Keratinocyte (primary cell): ENCODE measurements around the gene TSHZ2. TPM values are rescaled to one million over a fixed set of nuclear protein-coding genes. Genes with fewer than 3 reads are reported as not detected.

ENCODE experiments used
- DNase-seq: peaks from one replicate; pipeline ENCODE4 v3.0.0-alpha.2; 2011; ENCODE audit warnings: low read depth, missing footprints, low spot score
- FAIRE-seq: peaks from 2 replicates; lab custom pipeline; 2011; peaks lifted over from hg19 to GRCh38; lab: Jason Lieb, UNC
- H2AFZ ChIP-seq: 2 replicates; pipeline ENCODE4 v1.6.0; 2012; ENCODE audit warnings: low read length, control low read depth, inconsistent platforms; ENCODE audit not compliant: control insufficient read depth
- H3K27ac ChIP-seq: 2 replicates; pipeline ENCODE4 v1.5.1; 2011; ENCODE audit warnings: low read length; ENCODE audit not compliant: control insufficient read depth, insufficient read depth
- H3K27me3 ChIP-seq: 3 replicates; pipeline ENCODE4 v1.6.0; 2011; ENCODE audit warnings: low read length; ENCODE audit not compliant: control insufficient read depth, insufficient read depth; ENCODE audit errors: extremely low read depth
- H3K36me3 ChIP-seq, 2 experiments: 2 replicates in 1 of 2; 3 replicates in 1 of 2; pipeline ENCODE4 v1.5.1; 2011; ENCODE audit warnings: low read length in 2 of 2, mild to moderate bottlenecking in 1 of 2; ENCODE audit not compliant: control insufficient read depth in 2 of 2, insufficient read depth in 2 of 2; ENCODE audit errors: extremely low read depth in 1 of 2
- H3K4me1 ChIP-seq: 3 replicates; pipeline ENCODE4 v1.5.1; 2011; ENCODE audit warnings: low read length; ENCODE audit not compliant: control insufficient read depth, insufficient read depth; ENCODE audit errors: extremely low read depth
- H3K4me2 ChIP-seq: 3 replicates; pipeline ENCODE4 v1.6.0; 2011; ENCODE audit warnings: low read depth, low read length; ENCODE audit not compliant: control insufficient read depth, insufficient read depth; ENCODE audit errors: extremely low read depth
- H3K4me3 ChIP-seq, 3 experiments: fragments of 200-600 bp in 1 of 3; sonication (generic) in 1 of 3; 2 replicates in 2 of 3; 3 replicates in 1 of 3; pipeline ENCODE4 v1.5.1; 2011 to 2016; ENCODE audit warnings: low read length in 3 of 3, mild to moderate bottlenecking in 3 of 3, control low read depth in 2 of 3, inconsistent platforms in 1 of 3, low read depth in 1 of 3, mixed read lengths in 1 of 3, mixed run types in 1 of 3, moderate library complexity in 1 of 3; ENCODE audit not compliant: control insufficient read depth in 2 of 3, insufficient read depth in 2 of 3; ENCODE audit errors: extremely low read depth in 1 of 3
- H3K79me2 ChIP-seq: 2 replicates; pipeline ENCODE4 v1.6.0; 2012; ENCODE audit warnings: low read length; ENCODE audit not compliant: control insufficient read depth, insufficient read depth
- H3K9ac ChIP-seq: 3 replicates; pipeline ENCODE4 v1.6.0; 2011; ENCODE audit warnings: low read length; ENCODE audit not compliant: control insufficient read depth, insufficient read depth; ENCODE audit errors: extremely low read depth
- H3K9me1 ChIP-seq: 3 replicates; pipeline ENCODE4 v1.6.0; 2011; ENCODE audit warnings: low read length; ENCODE audit not compliant: control insufficient read depth, insufficient read depth; ENCODE audit errors: extremely low read depth
- H3K9me3 ChIP-seq: 2 replicates; pipeline ENCODE4 v1.5.1; 2012; ENCODE audit warnings: low read depth, low read length; ENCODE audit not compliant: control insufficient read depth
- H4K20me1 ChIP-seq: 3 replicates; pipeline ENCODE4 v1.6.0; 2011; ENCODE audit warnings: low read length; ENCODE audit not compliant: control insufficient read depth, insufficient read depth; ENCODE audit errors: extremely low read depth
- EZH2 ChIP-seq: IDR thresholded peaks from one replicate; pipeline ENCODE4 v1.6.1; 2012; ENCODE audit warnings: inconsistent platforms, mild to moderate bottlenecking, low read length, moderate library complexity
- dilution Hi-C: fragments of 300-500 bp; cut with MboI; formaldehyde crosslinking; loops from one replicate; pipeline ENCODE4 v1.7.0; 2020; ENCODE audit warnings: low sequenced_read_pairs; ENCODE audit not compliant: extremely low pct_ligation_motif_present
- polyA plus RNA-seq, 5 experiments: library from polyadenylated mRNA; depleted of rRNA in 3 of 5; stranded (reverse) in 3 of 5; stranded (forward) in 1 of 5; unstranded in 1 of 5; fragments of >200 nt; gene quantifications; 1 replicate in 1 of 5; 2 replicates in 3 of 5; 3 replicates in 1 of 5; pipeline versions ENCODE4 v1.2.1 to v1.2.3, GENCODE V29; 2011 to 2012; ENCODE audit warnings: missing spikeins in 2 of 5, low read depth in 1 of 5, low replicate concordance in 1 of 5
- TF ChIP-seq, protein P1 (sequence below), 3 experiments: IDR thresholded peaks in 1 of 3; conservative IDR thresholded peaks in 1 of 3; optimal IDR thresholded peaks in 1 of 3; 2 replicates in 2 of 3; 3 replicates in 1 of 3; pipeline versions ENCODE3 to v1.5.1; 2011; ENCODE audit warnings: low read length in 3 of 3, mild to moderate bottlenecking in 3 of 3, moderate library complexity in 2 of 3, control low read depth in 1 of 3, inconsistent platforms in 1 of 3; ENCODE audit not compliant: insufficient read depth in 2 of 3; ENCODE audit errors: extremely low read depth in 1 of 3

Gene TSHZ2
- polyA plus RNA-seq, 1 donor (not counting 4 experiments of a cell fraction or from before 2014, with no cell fraction given): 1.1 TPM

DNA sequence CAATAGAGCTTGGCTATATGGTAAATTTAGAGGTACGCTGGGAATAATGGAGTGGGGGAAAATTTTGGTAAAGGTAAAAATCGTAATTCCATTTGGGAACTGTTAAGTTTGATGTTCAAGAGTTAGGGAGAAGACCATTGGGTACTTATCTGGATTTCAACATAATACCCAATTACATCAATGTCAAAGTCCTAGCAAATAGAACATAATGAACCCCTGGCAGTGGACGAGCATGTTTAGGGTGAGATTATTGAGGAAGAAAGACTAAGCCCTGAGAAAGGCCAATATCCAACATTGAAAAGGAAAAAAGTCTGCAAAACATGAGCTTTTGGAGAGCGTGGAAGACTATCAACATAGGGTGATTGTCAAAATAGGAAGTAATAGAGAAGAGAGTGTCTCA is 106.6 kb downstream of the TSHZ2 start:
- Histone ChIP-seq H2AFZ (no peak overlapping the region), H3K27me3 (no peaks in the 10 kb centered on the region), H3K4me1 (peaks cover 22% of the 10 kb centered on the region), H3K9ac (no peak overlapping the region), H3K9me1 (no peaks in the 10 kb centered on the region), H3K36me3 (no peaks in the 10 kb centered on the region), H4K20me1 (no peaks in the 10 kb centered on the region), H3K4me3 (no peak overlapping the region), H3K27ac (no peak overlapping the region), H3K9me3 (no peaks in the 10 kb centered on the region), H3K4me2 (no peak overlapping the region), H3K79me2 (no peaks in the 10 kb centered on the region)
- DNase-seq (no peak), FAIRE-seq (no peak)
- no peak for TF ChIP-seq EZH2
- TF ChIP-seq, protein P1, sequence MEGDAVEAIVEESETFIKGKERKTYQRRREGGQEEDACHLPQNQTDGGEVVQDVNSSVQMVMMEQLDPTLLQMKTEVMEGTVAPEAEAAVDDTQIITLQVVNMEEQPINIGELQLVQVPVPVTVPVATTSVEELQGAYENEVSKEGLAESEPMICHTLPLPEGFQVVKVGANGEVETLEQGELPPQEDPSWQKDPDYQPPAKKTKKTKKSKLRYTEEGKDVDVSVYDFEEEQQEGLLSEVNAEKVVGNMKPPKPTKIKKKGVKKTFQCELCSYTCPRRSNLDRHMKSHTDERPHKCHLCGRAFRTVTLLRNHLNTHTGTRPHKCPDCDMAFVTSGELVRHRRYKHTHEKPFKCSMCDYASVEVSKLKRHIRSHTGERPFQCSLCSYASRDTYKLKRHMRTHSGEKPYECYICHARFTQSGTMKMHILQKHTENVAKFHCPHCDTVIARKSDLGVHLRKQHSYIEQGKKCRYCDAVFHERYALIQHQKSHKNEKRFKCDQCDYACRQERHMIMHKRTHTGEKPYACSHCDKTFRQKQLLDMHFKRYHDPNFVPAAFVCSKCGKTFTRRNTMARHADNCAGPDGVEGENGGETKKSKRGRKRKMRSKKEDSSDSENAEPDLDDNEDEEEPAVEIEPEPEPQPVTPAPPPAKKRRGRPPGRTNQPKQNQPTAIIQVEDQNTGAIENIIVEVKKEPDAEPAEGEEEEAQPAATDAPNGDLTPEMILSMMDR (optimal IDR thresholded peaks at IDR 0.05 in 1 of 3, IDR thresholded peaks at IDR 0.05 in 1 of 3, conservative IDR thresholded peaks at IDR 0.05 in 1 of 3; ENCODE audit: extremely low read depth in 1 of 3, insufficient read depth in 2 of 3, low read length in 3 of 3): no peak
- dilution Hi-C loops: no loop called here

GRCh38 chr20:53079261-53079691 is 107.1 kb downstream of the TSHZ2 start:
- no peaks in the 10 kb centered on the region for H3K9me3 ChIP-seq
- no peaks in the 10 kb centered on the region for H3K79me2 ChIP-seq
- TF ChIP-seq EZH2: no peak
- TF ChIP-seq, protein P1 (optimal IDR thresholded peaks at IDR 0.05 in 1 of 3, IDR thresholded peaks at IDR 0.05 in 1 of 3, conservative IDR thresholded peaks at IDR 0.05 in 1 of 3; ENCODE audit: extremely low read depth in 1 of 3, insufficient read depth in 2 of 3, low read length in 3 of 3): no peak
- no peaks in the 10 kb centered on the region for H3K36me3 ChIP-seq
- H3K27ac ChIP-seq: no peak overlapping the region
- no peak for FAIRE-seq
- no peak for DNase-seq
- H3K27me3 ChIP-seq: no peaks in the 10 kb centered on the region
- H3K4me1 ChIP-seq: peaks cover 22% of the 10 kb centered on the region
- H2AFZ ChIP-seq: no peak overlapping the region
- no peaks in the 10 kb centered on the region for H4K20me1 ChIP-seq
- dilution Hi-C loops: no loop called here
- no peak overlapping the region for H3K4me2 ChIP-seq
- H3K9ac ChIP-seq: no peak overlapping the region
- H3K4me3 ChIP-seq: no peak overlapping the region
- no peaks in the 10 kb centered on the region for H3K9me1 ChIP-seq
